Liver (tissue), 9 donors: Measurements from ENCODE around the gene FYB2. TPM values are rescaled to one million over a fixed set of nuclear protein-coding genes. Genes with fewer than 3 reads are reported as not detected.

Source experiments
- DNase-seq: peaks from one replicate; pipeline ENCODE4 v3.0.0-alpha.2; 2017; ENCODE audit warnings: low spot score
- H3K27ac ChIP-seq, 2 donors: one replicate each; pipeline ENCODE4 v1.7.0; 2013; ENCODE audit warnings: inconsistent platforms in 2 of 2, low read length in 2 of 2, control low read depth in 1 of 2, low read depth in 1 of 2, mild to moderate bottlenecking in 1 of 2
- H3K27me3 ChIP-seq, 4 donors: one replicate each; pipeline versions ENCODE4 v1.6.1 to v1.7.0; 2013; ENCODE audit warnings: low read length in 3 of 4, inconsistent platforms in 1 of 4, mild to moderate bottlenecking in 1 of 4, moderate library complexity in 1 of 4; ENCODE audit not compliant: control insufficient read depth in 4 of 4, insufficient read depth in 4 of 4
- H3K36me3 ChIP-seq, 4 donors: one replicate each; pipeline versions ENCODE4 v1.6.1 to v1.7.0; 2013; ENCODE audit warnings: low read length in 3 of 4, mild to moderate bottlenecking in 3 of 4, low read depth in 1 of 4, moderate library complexity in 1 of 4; ENCODE audit not compliant: control insufficient read depth in 4 of 4, insufficient read depth in 3 of 4
- H3K4me1 ChIP-seq, 4 donors: one replicate each; pipeline versions ENCODE4 v1.6.1 to v1.7.0; 2013; ENCODE audit warnings: low read length in 3 of 4, mild to moderate bottlenecking in 3 of 4, moderate library complexity in 1 of 4; ENCODE audit not compliant: control insufficient read depth in 4 of 4, insufficient read depth in 4 of 4
- H3K4me3 ChIP-seq, 3 donors: one replicate each; pipeline versions ENCODE4 v1.6.1 to v1.7.0; 2013; ENCODE audit warnings: low read length in 3 of 3, control low read depth in 1 of 3, low read depth in 1 of 3, mild to moderate bottlenecking in 1 of 3
- H3K9ac ChIP-seq, 2 donors: one replicate each; pipeline ENCODE4 v1.7.0; 2013; ENCODE audit warnings: low read length in 2 of 2, mild to moderate bottlenecking in 2 of 2, moderate library complexity in 2 of 2, control low read depth in 1 of 2, low read depth in 1 of 2
- H3K9me3 ChIP-seq, 4 donors: one replicate each; pipeline versions ENCODE4 v1.6.1 to v1.7.0; 2013; ENCODE audit warnings: low read length in 3 of 4; ENCODE audit not compliant: control insufficient read depth in 4 of 4
- ATF3 ChIP-seq: IDR thresholded peaks from 2 replicates; pipeline ENCODE4 v1.6.1; 2016; ENCODE audit warnings: antibody characterized with exemption
- CTCF ChIP-seq: fragments of 150-350 bp; IDR thresholded peaks from 2 replicates; pipeline ENCODE4 v1.5.1; 2017; ENCODE audit warnings: improper control_type of control experiment, low read depth, low read length; ENCODE audit not compliant: missing input control
- EGR1 ChIP-seq, 2 donors: IDR thresholded peaks; 2 replicates each; pipeline ENCODE4 v1.6.1; 2016 to 2018; ENCODE audit warnings: antibody characterized with exemption in 2 of 2, low read depth in 2 of 2
- HNF4A ChIP-seq, 2 donors: conservative IDR thresholded peaks; 2 replicates each; pipeline ENCODE4 v1.6.1; 2016; ENCODE audit warnings: antibody characterized with exemption in 2 of 2, mild to moderate bottlenecking in 2 of 2
- HNF4G ChIP-seq: IDR thresholded peaks from 2 replicates; pipeline ENCODE4 v1.6.1; 2016; ENCODE audit warnings: antibody characterized with exemption
- JUND ChIP-seq, 2 donors: IDR thresholded peaks; 2 replicates each; pipeline ENCODE4 v1.6.1; 2016; ENCODE audit warnings: antibody characterized with exemption in 2 of 2
- MAX ChIP-seq: IDR thresholded peaks from 2 replicates; pipeline ENCODE4 v1.6.1; 2016; ENCODE audit warnings: antibody characterized with exemption
- NR2F2 ChIP-seq: IDR thresholded peaks from 2 replicates; pipeline ENCODE4 v1.6.1; 2016; ENCODE audit warnings: antibody characterized with exemption
- RAD21 ChIP-seq, 2 donors: IDR thresholded peaks; 2 replicates each; pipeline ENCODE4 v1.6.1; 2016; ENCODE audit warnings: antibody characterized with exemption in 2 of 2, mild to moderate bottlenecking in 2 of 2
- REST ChIP-seq: IDR thresholded peaks from 2 replicates; pipeline ENCODE4 v1.6.1; 2016; ENCODE audit warnings: antibody characterized with exemption, mild to moderate bottlenecking
- RXRA ChIP-seq, 2 donors: IDR thresholded peaks; 2 replicates each; pipeline ENCODE4 v1.6.1; 2017 to 2018; ENCODE audit warnings: antibody characterized with exemption in 2 of 2, mild to moderate bottlenecking in 1 of 2
- SP1 ChIP-seq: IDR thresholded peaks from 2 replicates; pipeline ENCODE4 v1.6.1; 2018; ENCODE audit warnings: antibody characterized with exemption, mild to moderate bottlenecking
- TAF1 ChIP-seq: conservative IDR thresholded peaks from 2 replicates; pipeline ENCODE4 v1.6.1; 2016; ENCODE audit warnings: antibody characterized with exemption, mild to moderate bottlenecking
- YY1 ChIP-seq: IDR thresholded peaks from 2 replicates; pipeline ENCODE4 v1.6.1; 2016; ENCODE audit warnings: antibody characterized with exemption, mild to moderate bottlenecking
- ZBTB33 ChIP-seq: IDR thresholded peaks from 2 replicates; pipeline ENCODE4 v1.6.1; 2016; ENCODE audit warnings: antibody characterized with exemption
- WGBS: extraction: QIAGEN DNeasy Blood & Tissue Kit; methylation state at CpG from one replicate; pipeline ENCODE4 v1.1.7; 2013; 5-methylcytosine and 5-hydroxymethylcytosine counted together
- polyA plus RNA-seq, 2 donors: library from polyadenylated mRNA; stranded (reverse) in 1 of 2; unstranded in 1 of 2; fragments of 200-250 nt in 1 of 2; fragments of >200 nt in 1 of 2; fragmentation: Nextera tagmentation in 1 of 2; extraction: Ambion mirVana in 1 of 2; gene quantifications; one replicate each; pipeline versions ENCODE4 v1.2.1 to v1.2.3, GENCODE V29; 2013 to 2015
- total RNA-seq, 2 donors: library from RNA; depleted of rRNA; stranded (reverse); fragments of >200 nt; gene quantifications; one replicate each; pipeline ENCODE4 v1.2.3, GENCODE V29; 2014
- donor health status: healthy.
- donor health status: healthy.
- donor health status: healthy.
- donor health status: healthy.
- donor health status: healthy.

Gene FYB2
- total and polyA plus RNA-seq, 4 donors: 3.3 to 31.3 (median 16.2) TPM

DNA sequence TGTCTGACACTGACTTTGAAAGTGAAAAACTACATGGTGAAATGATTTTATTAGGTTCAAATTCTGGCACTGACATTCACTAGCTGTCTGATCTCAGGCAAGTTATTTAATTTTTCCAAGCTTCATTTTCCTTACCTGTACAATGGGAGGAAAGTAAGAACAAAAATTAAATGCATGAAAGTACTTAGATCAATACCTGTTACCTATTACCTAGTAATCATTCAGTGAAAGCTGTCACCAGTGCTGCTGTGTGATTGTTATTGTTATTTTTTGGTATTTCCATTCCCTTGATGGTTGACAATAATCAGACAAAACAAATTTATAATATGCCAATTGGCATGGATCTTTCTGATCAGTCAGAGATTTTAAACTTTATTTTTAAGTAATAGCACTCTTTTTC lies 37.0 kb upstream of the FYB2 start:
- TF ChIP-seq CTCF: no peak
- TF ChIP-seq HNF4A (conservative IDR thresholded peaks at IDR 0.05): peak in 1 of 2 donors; percentile 1
- TF ChIP-seq RAD21 (IDR thresholded peaks at IDR 0.05): peak in 1 of 2 donors; percentile 4
- no peak for TF ChIP-seq NR2F2
- TF ChIP-seq REST: peak; percentile 35
- peak; percentile 10 for TF ChIP-seq YY1
- peak in 1 of 2 donors; percentile 34 for TF ChIP-seq RXRA (IDR thresholded peaks at IDR 0.05)
- no peak for TF ChIP-seq SP1
- no peak for DNase-seq
- Histone ChIP-seq H3K36me3 (peaks cover 0 to 6% (median 0%) of the 10 kb centered on the region in 4 donors), H3K4me3 (peak overlapping the region; percentile 50 to 85 (median 80)), H3K27ac (peak overlapping the region; percentile 93 to 97), H3K4me1 (peaks cover 3 to 37% (median 10%) of the 10 kb centered on the region in 4 donors), H3K27me3 (no peaks in the 10 kb centered on the region), H3K9ac (peak overlapping the region; percentile 94 to 100), H3K9me3 (no peaks in the 10 kb centered on the region)

GRCh38 chr1:56855190-56855589 lies 36.0 kb upstream of the FYB2 start:
- Histone ChIP-seq H3K27ac (peak overlapping the region; percentile 93 to 97), H3K4me3 (peak overlapping the region; percentile 50 to 85 (median 80)), H3K27me3 (no peaks in the 10 kb centered on the region), H3K9me3 (no peaks in the 10 kb centered on the region), H3K4me1 (peaks cover 0 to 29% (median 9%) of the 10 kb centered on the region in 4 donors), H3K36me3 (no peaks in the 10 kb centered on the region), H3K9ac (peak overlapping the region; percentile 94 to 100)
- 35% methylated on average over 1 of the region's 1 CpG for WGBS
- no peak for DNase-seq
- TF ChIP-seq RAD21 (IDR thresholded peaks at IDR 0.05) (no peak), ATF3 (no peak), TAF1 (no peak), EGR1 (IDR thresholded peaks at IDR 0.05; ENCODE audit: low read depth in 2 of 2) (no peak)

GRCh38 chr1:56854521-56855099 lies 35.4 kb upstream of the FYB2 start, which contains the start of gene C8A:
Gene C8A, plus strand, starts transcription at chr1:56854797. Its CDS starts 105 bp downstream, at chr1:56854902.
- WGBS: 26% methylated on average over 3 of the region's 3 CpGs
- H3K9ac ChIP-seq: peak within 1 kb of the TSS; percentile 94 to 100
- DNase-seq: no peak
- peak; percentile 84 for TF ChIP-seq YY1
- TF ChIP-seq JUND (IDR thresholded peaks at IDR 0.05): peak in 1 of 2 donors; percentile 83
- TF ChIP-seq HNF4G: peak; percentile 79
- TF ChIP-seq EGR1 (IDR thresholded peaks at IDR 0.05; ENCODE audit: low read depth in 2 of 2): peak in 1 of 2 donors; percentile 42
- peak; percentile 59 to 62 for TF ChIP-seq RAD21 (IDR thresholded peaks at IDR 0.05)
- TF ChIP-seq RXRA (IDR thresholded peaks at IDR 0.05): peak; percentile 90 to 91
- TF ChIP-seq TAF1: peak; percentile 99
- TF ChIP-seq MAX: peak; percentile 58
- TF ChIP-seq SP1: peak; percentile 85
- peak; percentile 59 for TF ChIP-seq ZBTB33
- TF ChIP-seq CTCF: no peak
- peak; percentile 96 to 97 for TF ChIP-seq HNF4A (conservative IDR thresholded peaks at IDR 0.05)

More at GRCh38 chr1:56854521-56855099, 35.4 kb upstream of the FYB2 start, which contains the start of gene C8A:
- Histone ChIP-seq H3K36me3 (no peaks in the 10 kb centered on the region), H3K27ac (peak within 1 kb of the TSS; percentile 93 to 97), H3K4me3 (peak within 1 kb of the TSS; percentile 50 to 85 (median 80)), H3K4me1 (peaks cover 0 to 26% (median 8%) of the 10 kb centered on the region in 4 donors), H3K9me3 (no peaks in the 10 kb centered on the region), H3K27me3 (no peaks in the 10 kb centered on the region)
